Suprapubic skin (tissue), 3 donors: ENCODE results near the gene ABCC5.

Source experiments
- CTCF ChIP-seq, 2 donors: fragments of 200-600 bp in 1 of 2; fragments of 450-650 bp in 1 of 2; sonication (generic) in 1 of 2; IDR thresholded peaks; one replicate each; pipeline ENCODE4 v1.5.1; 2016 to 2019; ENCODE audit warnings: antibody characterized with exemption in 2 of 2, mild to moderate bottlenecking in 1 of 2, moderate library complexity in 1 of 2
- POLR2AphosphoS5 ChIP-seq, 3 donors: sonication (generic); formaldehyde crosslinking; IDR thresholded peaks; one replicate each; pipeline ENCODE4 v1.6.1; 2017; ENCODE audit warnings: antibody characterized with exemption in 3 of 3

- no peak for TF ChIP-seq CTCF (IDR thresholded peaks at IDR 0.05)
- no peak for TF ChIP-seq POLR2AphosphoS5 (IDR thresholded peaks at IDR 0.05)
These were observed 138.4 kb downstream of the ABCC5 start for GRCh38 chr3:183879243-183879642.
